Upper lobe of left lung (tissue), 6 donors: ENCODE results near the gene ECE1. TPM values are rescaled to one million over a fixed set of nuclear protein-coding genes. Genes with fewer than 3 reads are reported as not detected.

ENCODE experiments used
- ATAC-seq, 2 donors: fragments of 200-7000 bp; cut with Tn5 transposase; one replicate each; pipeline ENCODE4 v1.9.1; 2022; ENCODE audit warnings: mild to moderate bottlenecking in 2 of 2, moderate library complexity in 2 of 2; ENCODE audit not compliant: low FRiP score in 2 of 2
- DNase-seq, 2 donors: peaks; one replicate each; pipeline ENCODE4 v3.0.0-alpha.2; 2019 to 2020
- H3K27ac ChIP-seq, 4 donors: fragments of 200-600 bp; sonication (generic); one replicate each; pipeline ENCODE4 v1.5.1; 2016 to 2019
- H3K27me3 ChIP-seq, 4 donors: fragments of 200-600 bp; sonication (generic); one replicate each; pipeline ENCODE4 v1.5.1; 2017 to 2019
- H3K36me3 ChIP-seq, 4 donors: fragments of 200-600 bp; sonication (generic); one replicate each; pipeline ENCODE4 v1.5.1; 2016 to 2019
- H3K4me1 ChIP-seq, 4 donors: fragments of 200-600 bp; sonication (generic); one replicate each; pipeline ENCODE4 v1.5.1; 2018 to 2019
- H3K4me3 ChIP-seq, 4 donors: fragments of 200-600 bp; sonication (generic); one replicate each; pipeline ENCODE4 v1.5.1; 2017 to 2019; ENCODE audit warnings: mild to moderate bottlenecking in 2 of 4, moderate library complexity in 1 of 4
- H3K9me3 ChIP-seq, 4 donors: fragments of 200-600 bp; sonication (generic); one replicate each; pipeline ENCODE4 v1.5.1; 2018 to 2019
- EP300 ChIP-seq, 4 donors: sonication (generic); formaldehyde crosslinking; IDR thresholded peaks; one replicate each; pipeline ENCODE4 v1.5.1; 2017; ENCODE audit warnings: antibody characterized with exemption in 4 of 4, control low read depth in 2 of 4
- POLR2A ChIP-seq, 4 donors: fragments of 450-650 bp; IDR thresholded peaks; one replicate each; pipeline ENCODE4 v1.5.1; 2016 to 2017; ENCODE audit warnings: antibody characterized with exemption in 4 of 4, mild to moderate bottlenecking in 2 of 4
- POLR2AphosphoS5 ChIP-seq, 2 donors: sonication (generic); formaldehyde crosslinking; IDR thresholded peaks; one replicate each; pipeline ENCODE4 v1.5.1; 2017; ENCODE audit warnings: antibody characterized with exemption in 2 of 2
- WGBS, 2 donors: methylation state at CpG; one replicate each; pipeline ENCODE4 v1.1.5; 2017 to 2018; 5-methylcytosine and 5-hydroxymethylcytosine counted together
- total RNA-seq, 6 donors: library from RNA; depleted of rRNA in 4 of 6; stranded (reverse); fragments of >200 nt in 4 of 6; gene quantifications; one replicate each; pipeline versions ENCODE4 v1.1.0 to v1.2.1, GENCODE V29; 2016 to 2021
- TF ChIP-seq, protein P1 (sequence below), 6 experiments: fragments of 450-650 bp in 4 of 6; fragments of 200-600 bp in 2 of 6; sonication (generic) in 2 of 6; IDR thresholded peaks; one replicate each; pipeline ENCODE4 v1.5.1; 2016 to 2019; ENCODE audit warnings: antibody characterized with exemption in 6 of 6
- donor health status: DM: no; HTN: no; CAD: no; lungs with moderate emphysema.
- donor health status: DM: no; HTN: yes; CAD: no; lungs with severe emphysema.

The ECE1 gene
- total RNA-seq, 6 donors from 2014 or later = 55.8 to 120 (median 74.8) TPM

DNA sequence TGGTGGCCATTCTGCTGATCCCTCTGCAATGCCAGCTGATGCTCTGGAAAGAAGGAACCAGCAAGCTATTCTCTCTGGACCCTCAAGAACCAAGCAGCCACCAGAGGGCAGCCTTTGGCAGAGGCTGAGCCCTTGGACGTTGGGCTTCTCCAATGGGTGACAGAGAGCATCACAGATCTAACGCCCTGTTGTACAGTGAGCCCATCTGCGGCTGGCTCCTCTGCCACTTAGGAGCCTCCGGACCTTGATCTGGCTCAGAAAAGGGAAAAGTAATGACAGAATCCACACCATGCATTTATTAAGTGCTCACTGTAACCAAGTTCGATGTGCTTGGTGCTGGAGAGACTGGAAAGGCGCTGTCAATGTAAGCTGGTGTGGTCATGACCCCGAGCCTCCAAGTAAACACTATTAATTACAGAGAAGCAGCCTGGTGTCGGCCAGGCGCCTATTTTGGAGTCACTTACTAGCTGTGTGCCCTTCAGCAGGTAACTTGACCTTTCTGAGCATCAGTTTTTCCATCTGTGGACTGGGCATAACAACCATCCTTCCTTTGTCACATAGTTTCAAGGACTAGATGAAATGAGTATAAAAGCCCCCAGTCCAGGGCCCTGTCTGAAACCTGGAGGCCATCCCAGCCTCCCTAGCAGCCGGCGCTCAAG lies 34.9 kb downstream of the ECE1 start:
- no peak for TF ChIP-seq POLR2A (IDR thresholded peaks at IDR 0.05)
- no peak for TF ChIP-seq POLR2AphosphoS5 (IDR thresholded peaks at IDR 0.05)
- TF ChIP-seq, protein P1, sequence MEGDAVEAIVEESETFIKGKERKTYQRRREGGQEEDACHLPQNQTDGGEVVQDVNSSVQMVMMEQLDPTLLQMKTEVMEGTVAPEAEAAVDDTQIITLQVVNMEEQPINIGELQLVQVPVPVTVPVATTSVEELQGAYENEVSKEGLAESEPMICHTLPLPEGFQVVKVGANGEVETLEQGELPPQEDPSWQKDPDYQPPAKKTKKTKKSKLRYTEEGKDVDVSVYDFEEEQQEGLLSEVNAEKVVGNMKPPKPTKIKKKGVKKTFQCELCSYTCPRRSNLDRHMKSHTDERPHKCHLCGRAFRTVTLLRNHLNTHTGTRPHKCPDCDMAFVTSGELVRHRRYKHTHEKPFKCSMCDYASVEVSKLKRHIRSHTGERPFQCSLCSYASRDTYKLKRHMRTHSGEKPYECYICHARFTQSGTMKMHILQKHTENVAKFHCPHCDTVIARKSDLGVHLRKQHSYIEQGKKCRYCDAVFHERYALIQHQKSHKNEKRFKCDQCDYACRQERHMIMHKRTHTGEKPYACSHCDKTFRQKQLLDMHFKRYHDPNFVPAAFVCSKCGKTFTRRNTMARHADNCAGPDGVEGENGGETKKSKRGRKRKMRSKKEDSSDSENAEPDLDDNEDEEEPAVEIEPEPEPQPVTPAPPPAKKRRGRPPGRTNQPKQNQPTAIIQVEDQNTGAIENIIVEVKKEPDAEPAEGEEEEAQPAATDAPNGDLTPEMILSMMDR (IDR thresholded peaks at IDR 0.05) = peak; percentile 67 to 92 (median 84)
- no peak for TF ChIP-seq EP300 (IDR thresholded peaks at IDR 0.05)
- Histone ChIP-seq H3K27ac (peak overlapping the region in 1 of 4 donors; percentile 15), H3K9me3 (no peaks in the 10 kb centered on the region), H3K27me3 (no peaks in the 10 kb centered on the region), H3K4me3 (no peak overlapping the region), H3K4me1 (peaks cover 13 to 30% (median 23%) of the 10 kb centered on the region in 4 donors), H3K36me3 (peaks cover 0 to 91% (median 34%) of the 10 kb centered on the region in 4 donors)
- whole genome bisulfite sequencing, 2 donors = 41 to 53% methylated on average over 9 to 11 of the region's 11 CpGs
- DNase-seq = peak in 1 of 2 donors; percentile 83
- peak; percentile 88 to 89 for ATAC-seq

DNA sequence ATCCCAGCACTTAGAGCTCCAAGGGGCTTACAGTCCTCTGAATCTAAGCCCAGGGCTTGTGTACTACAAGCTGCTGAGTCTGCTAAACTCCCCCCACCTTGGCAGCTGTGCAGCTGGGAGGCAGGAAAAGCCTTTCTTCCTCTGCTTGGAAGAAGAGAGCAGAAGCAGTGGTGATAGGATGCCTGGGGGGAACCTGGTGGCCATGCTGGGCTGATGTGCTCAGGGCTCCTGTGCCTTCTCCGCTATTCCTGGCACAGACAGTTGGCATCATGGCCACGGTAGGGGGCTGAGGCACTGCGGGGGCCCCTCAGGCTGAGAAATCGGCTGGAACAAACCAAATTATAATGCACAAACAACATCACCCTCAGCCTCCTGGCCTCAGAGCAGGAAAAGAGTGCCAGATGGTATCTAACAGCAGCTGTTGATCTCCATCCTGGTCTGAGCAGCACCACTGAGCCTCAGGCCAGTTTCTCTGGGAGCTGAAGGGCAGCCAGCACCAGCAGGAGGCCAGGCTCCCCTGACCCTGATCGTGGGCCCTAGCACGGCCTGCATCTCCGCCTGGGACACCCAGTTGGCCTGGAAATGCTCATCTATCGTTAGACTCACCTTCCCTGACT lies 35.8 kb downstream of the ECE1 start:
- no peak for TF ChIP-seq POLR2A (IDR thresholded peaks at IDR 0.05)
- no peak for TF ChIP-seq POLR2AphosphoS5 (IDR thresholded peaks at IDR 0.05)
- no peak for TF ChIP-seq EP300 (IDR thresholded peaks at IDR 0.05)
- TF ChIP-seq, protein P1 (IDR thresholded peaks at IDR 0.05) = no peak
- peak overlapping the region in 3 of 4 donors; percentile 4 to 44 (median 43) for H3K27ac ChIP-seq
- ATAC-seq (peak in 1 of 2 donors; percentile 66), DNase-seq (no peak)
- H3K9me3 ChIP-seq = no peaks in the 10 kb centered on the region
- 68 to 71% methylated on average over 7 to 8 of the region's 8 CpGs for WGBS, 2 donors
- H3K4me3 ChIP-seq = no peak overlapping the region
- H3K36me3 ChIP-seq = peaks cover 0 to 90% (median 33%) of the 10 kb centered on the region in 4 donors
- peaks cover 4 to 21% (median 15%) of the 10 kb centered on the region in 4 donors for H3K4me1 ChIP-seq
- no peaks in the 10 kb centered on the region for H3K27me3 ChIP-seq

DNA sequence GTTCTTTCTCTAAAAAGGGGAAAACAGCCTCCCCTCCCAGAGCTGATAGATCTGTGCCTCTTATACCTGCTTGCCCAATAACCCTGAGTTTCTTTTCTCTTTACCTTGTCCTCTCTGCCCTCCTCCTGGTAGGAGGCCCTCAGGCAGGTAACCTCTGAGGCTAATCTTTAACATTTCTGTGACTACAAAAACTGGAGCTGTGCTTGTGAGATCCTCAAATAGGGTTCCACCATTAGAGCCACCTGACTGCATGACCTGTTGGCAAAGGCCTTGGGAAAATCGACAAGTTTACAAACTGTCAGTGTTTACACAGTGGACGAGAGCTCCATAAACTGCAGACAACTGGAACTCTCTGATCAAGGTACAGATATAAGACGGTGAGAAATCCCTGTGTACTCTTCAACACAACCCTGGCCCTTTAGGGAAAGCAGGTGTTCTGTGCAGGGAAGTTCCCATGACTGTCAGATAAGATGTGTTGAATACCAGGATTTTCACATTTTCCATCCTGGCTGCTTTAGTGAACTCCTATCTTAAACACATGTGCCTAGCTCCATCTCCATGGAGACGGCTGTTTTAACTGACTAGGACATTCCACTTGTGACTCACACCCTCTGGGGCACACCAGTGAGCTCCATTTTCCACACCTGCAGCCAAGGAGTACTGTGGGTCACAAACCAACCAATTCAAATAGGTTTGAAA lies 38.3 kb downstream of the ECE1 start:
- no peak overlapping the region for H3K27ac ChIP-seq
- ATAC-seq (peak in 1 of 2 donors; percentile 79), DNase-seq (no peak)
- TF ChIP-seq EP300 (IDR thresholded peaks at IDR 0.05) (no peak), POLR2A (IDR thresholded peaks at IDR 0.05) (no peak), POLR2AphosphoS5 (IDR thresholded peaks at IDR 0.05) (no peak)
- TF ChIP-seq, protein P1 (IDR thresholded peaks at IDR 0.05) = no peak
- no peak overlapping the region for H3K4me3 ChIP-seq
- 48 to 53% methylated on average over 4 of the region's 4 CpGs for WGBS, 2 donors
- H3K27me3 ChIP-seq = no peaks in the 10 kb centered on the region
- H3K36me3 ChIP-seq = peaks cover 0 to 80% (median 28%) of the 10 kb centered on the region in 4 donors
- H3K4me1 ChIP-seq = peaks cover 0 to 19% (median 14%) of the 10 kb centered on the region in 4 donors
- H3K9me3 ChIP-seq = no peaks in the 10 kb centered on the region

DNA sequence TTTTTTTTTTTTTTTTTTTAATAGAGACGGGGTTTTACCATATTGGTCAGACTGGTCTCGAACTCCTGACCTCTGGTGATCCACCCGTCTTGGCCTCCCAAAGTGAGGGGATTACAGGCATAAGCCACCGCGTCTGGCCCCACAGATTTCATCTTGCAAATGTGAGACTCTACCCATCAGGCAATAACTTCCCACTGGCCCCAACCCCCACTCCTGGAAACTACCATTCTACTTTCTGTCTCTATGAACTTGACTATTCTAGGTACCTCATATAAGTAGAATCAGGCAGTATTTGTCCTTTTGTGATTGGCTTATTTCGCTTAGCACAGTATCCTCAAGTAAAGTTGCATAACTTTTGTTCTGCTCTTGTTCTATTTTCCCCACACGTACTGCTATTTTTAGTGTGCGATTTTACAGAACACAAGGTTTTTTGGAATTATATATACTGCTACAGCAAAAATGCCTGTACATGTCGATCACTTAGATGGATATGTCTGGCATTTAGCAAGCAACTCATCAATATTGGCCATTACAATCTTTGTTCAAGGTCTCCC lies 40.2 kb downstream of the ECE1 start:
- Histone ChIP-seq H3K4me1 (peaks cover 0 to 15% (median 10%) of the 10 kb centered on the region in 4 donors), H3K27me3 (no peaks in the 10 kb centered on the region), H3K36me3 (peaks cover 0 to 80% (median 27%) of the 10 kb centered on the region in 4 donors), H3K4me3 (no peak overlapping the region), H3K9me3 (no peaks in the 10 kb centered on the region), H3K27ac (no peak overlapping the region)
- DNase-seq (no peak), ATAC-seq (no peak)
- 96 to 99% methylated on average over 9 of the region's 9 CpGs for WGBS, 2 donors
- no peak for TF ChIP-seq EP300 (IDR thresholded peaks at IDR 0.05)
- TF ChIP-seq POLR2AphosphoS5 (IDR thresholded peaks at IDR 0.05) = no peak
- TF ChIP-seq, protein P1 (IDR thresholded peaks at IDR 0.05) = no peak
- TF ChIP-seq POLR2A (IDR thresholded peaks at IDR 0.05) = no peak
